Measurements from ENCODE around the gene NTRK3. TPM values are rescaled to one million over a fixed set of nuclear protein-coding genes. Genes with fewer than 3 reads are reported as not detected.
"Not testable (repeated sequence)": the region's sequence is repeated elsewhere in the genome, so short reads cannot be mapped to it uniquely, and the experiment has no call there.

The NTRK3 gene
- total and polyA plus RNA-seq, 3 donors from 2014 or later = 10.7 to 40.6 (median 24.6) TPM

DNA sequence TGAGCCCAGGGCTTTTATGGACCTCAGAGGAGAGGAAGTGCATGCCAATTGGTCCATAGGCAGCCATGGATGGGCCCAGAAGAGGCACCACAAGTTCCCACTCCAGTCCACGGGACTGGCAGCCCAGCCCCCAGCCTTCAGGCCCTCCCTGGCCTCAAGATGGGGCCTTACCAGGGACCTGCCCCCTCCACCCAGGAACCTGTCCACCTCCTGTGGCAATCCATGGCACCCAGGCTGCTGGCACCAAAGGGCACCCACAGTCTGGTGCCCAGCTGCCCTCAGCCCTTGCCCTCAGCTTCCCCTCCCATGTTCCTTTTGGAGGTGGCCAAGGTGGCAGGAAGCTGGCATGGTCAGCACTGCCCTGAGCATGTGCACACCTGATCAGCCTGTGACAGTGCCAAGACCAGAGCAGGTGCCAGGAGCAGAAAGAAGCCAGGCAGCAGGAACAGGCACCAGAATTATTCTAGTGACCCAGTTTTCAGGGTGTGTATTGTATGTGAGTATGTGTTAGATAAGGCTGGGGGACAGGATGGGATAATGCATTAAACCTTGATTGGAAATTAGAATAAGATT lies 415.0 kb downstream of the NTRK3 start:
- H3K9me3 ChIP-seq = no peaks in the 10 kb centered on the region
- no peaks in the 10 kb centered on the region for H3K36me3 ChIP-seq (ENCODE audit: low read depth, missing control alignments)
- no peaks in the 10 kb centered on the region for H3K27me3 ChIP-seq
- TF ChIP-seq, protein P1, sequence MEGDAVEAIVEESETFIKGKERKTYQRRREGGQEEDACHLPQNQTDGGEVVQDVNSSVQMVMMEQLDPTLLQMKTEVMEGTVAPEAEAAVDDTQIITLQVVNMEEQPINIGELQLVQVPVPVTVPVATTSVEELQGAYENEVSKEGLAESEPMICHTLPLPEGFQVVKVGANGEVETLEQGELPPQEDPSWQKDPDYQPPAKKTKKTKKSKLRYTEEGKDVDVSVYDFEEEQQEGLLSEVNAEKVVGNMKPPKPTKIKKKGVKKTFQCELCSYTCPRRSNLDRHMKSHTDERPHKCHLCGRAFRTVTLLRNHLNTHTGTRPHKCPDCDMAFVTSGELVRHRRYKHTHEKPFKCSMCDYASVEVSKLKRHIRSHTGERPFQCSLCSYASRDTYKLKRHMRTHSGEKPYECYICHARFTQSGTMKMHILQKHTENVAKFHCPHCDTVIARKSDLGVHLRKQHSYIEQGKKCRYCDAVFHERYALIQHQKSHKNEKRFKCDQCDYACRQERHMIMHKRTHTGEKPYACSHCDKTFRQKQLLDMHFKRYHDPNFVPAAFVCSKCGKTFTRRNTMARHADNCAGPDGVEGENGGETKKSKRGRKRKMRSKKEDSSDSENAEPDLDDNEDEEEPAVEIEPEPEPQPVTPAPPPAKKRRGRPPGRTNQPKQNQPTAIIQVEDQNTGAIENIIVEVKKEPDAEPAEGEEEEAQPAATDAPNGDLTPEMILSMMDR (IDR thresholded peaks at IDR 0.05) = no peak
- no peak for TF ChIP-seq POLR2A (IDR thresholded peaks at IDR 0.05)
- no peaks in the 10 kb centered on the region for H3K4me1 ChIP-seq
- intact Hi-C loops (cut with DNase I; ENCODE audit: low total_unique reads) = no loop called here
- whole genome bisulfite sequencing, 2 donors = 70 to 100% methylated on average over 1 of the region's 1 CpG
- H3K4me3 ChIP-seq = no peak overlapping the region
- no peak overlapping the region for H3K27ac ChIP-seq
- no peak for DNase-seq

DNA sequence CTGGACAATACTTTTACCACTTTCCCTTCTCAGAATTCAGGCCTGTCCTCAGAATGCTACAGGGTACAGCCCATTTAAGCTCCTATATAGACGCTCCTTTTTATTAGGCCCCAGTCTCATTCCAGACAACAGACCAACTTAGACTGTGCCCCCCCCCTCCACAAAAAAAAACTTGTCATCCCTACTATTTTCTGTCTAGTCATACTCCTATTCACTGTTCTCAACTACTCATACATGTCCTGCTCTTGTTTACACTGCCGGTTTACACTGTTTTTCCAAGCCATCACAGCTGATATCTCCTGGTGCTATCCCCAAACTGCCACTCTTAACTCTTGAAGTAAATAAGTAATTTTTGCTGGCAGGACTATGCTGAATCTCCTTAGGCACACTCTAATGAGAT lies 420.7 kb downstream of the NTRK3 start:
- DNase-seq; H3K27ac ChIP-seq; H3K36me3 ChIP-seq (ENCODE audit: low read depth, missing control alignments); H3K27me3 ChIP-seq; H3K4me3 ChIP-seq; intact Hi-C loops (cut with DNase I; ENCODE audit: low total_unique reads); H3K9me3 ChIP-seq; H3K4me1 ChIP-seq: not testable (repeated sequence)
- 90 to 98% methylated on average over 2 of the region's 2 CpGs for WGBS, 2 donors

DNA sequence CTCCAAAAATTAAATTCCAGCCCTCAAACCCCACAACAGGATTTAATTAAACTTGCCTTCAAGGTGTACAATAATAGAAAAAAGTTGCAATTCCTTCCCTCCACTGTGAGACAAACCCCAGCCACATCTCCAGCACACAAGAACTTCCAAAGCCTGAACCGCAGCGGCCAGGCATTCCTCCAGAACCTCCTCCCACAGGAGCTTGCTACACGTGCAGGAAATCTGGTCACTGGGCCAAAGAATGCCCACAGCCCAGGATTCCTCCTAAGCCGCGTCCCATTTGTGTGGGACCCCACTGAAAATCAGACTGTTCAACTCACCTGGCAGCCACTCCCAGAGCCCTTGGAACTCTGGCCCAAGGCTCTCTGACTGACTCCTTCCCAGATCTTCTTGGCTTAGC lies 423.2 kb downstream of the NTRK3 start:
- WGBS, 2 donors = 63 to 64% methylated on average over 3 to 5 of the region's 5 CpGs
- H3K4me3 ChIP-seq; H3K9me3 ChIP-seq; H3K36me3 ChIP-seq (ENCODE audit: low read depth, missing control alignments); H3K27me3 ChIP-seq; H3K27ac ChIP-seq; intact Hi-C loops (cut with DNase I; ENCODE audit: low total_unique reads); H3K4me1 ChIP-seq; DNase-seq: not testable (repeated sequence)

DNA sequence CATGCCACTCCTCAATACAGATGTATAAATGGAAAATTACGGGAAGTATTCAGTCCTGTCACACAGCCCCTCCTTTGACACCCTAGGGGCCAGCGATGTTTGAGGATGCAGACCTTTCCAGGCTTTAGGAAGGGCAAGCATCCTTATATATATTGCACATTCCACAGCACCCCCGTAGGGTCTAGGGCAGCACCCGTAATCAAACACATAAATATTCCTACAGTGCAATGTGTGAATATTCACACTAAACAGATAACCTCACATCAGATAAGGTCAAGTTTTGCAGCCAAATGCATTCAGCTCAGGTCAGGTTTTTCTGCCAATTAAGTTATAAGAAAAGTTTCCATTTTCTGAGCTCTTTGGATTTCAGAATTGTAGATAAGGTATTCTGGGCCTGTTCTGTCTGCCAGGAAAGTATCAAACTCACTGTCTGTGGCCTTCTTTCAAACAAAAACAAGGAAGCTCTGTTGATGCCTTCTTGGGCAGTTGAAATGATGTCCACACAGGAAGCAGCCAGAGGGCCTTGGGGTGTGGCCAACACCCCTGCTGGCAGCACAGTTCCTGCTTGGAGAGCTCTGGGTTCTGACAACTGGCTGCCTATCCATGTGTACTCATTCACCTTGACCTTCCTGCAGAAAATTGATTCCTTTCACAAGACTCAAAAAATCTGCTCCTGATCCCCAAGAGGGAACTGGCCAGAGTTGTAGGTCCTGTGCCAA lies 427.0 kb downstream of the NTRK3 start:
- Histone ChIP-seq H3K27ac (no peak overlapping the region), H3K27me3 (no peaks in the 10 kb centered on the region), H3K4me1 (peaks cover 8% of the 10 kb centered on the region), H3K9me3 (no peaks in the 10 kb centered on the region), H3K4me3 (no peak overlapping the region), H3K36me3 (ENCODE audit: low read depth, missing control alignments) (no peaks in the 10 kb centered on the region)
- intact Hi-C loops (cut with DNase I; ENCODE audit: low total_unique reads) = no loop called here
- 54 to 57% methylated on average over 4 of the region's 4 CpGs for WGBS, 2 donors
- TF ChIP-seq, protein P1 (IDR thresholded peaks at IDR 0.05) = no peak
- TF ChIP-seq POLR2A (IDR thresholded peaks at IDR 0.05) = no peak
- peak; percentile 89 for DNase-seq

DNA sequence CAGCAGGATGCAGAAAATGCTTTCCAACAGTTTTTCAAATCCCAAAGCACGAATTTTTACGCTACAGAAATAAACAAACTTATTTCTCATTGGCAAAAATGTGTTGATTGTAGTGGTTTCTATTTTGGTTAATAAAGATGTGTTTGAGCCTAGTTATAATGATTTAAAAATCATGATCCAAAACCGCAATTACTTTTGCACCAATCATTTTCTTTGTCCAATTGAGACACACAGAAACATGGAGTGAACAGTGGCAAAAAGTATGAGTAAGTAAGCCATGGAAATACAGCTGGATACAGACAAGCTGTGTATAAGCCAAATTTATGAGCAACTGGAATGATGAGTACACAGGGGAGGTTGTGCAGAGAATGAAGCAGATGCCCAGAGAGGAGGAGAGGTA lies 427.9 kb downstream of the NTRK3 start:
- intact Hi-C loops (cut with DNase I; ENCODE audit: low total_unique reads) = no loop called here
- Histone ChIP-seq H3K36me3 (ENCODE audit: low read depth, missing control alignments) (no peaks in the 10 kb centered on the region), H3K27me3 (no peaks in the 10 kb centered on the region), H3K27ac (no peak overlapping the region), H3K9me3 (no peaks in the 10 kb centered on the region), H3K4me1 (peaks cover 8% of the 10 kb centered on the region), H3K4me3 (no peak overlapping the region)
- WGBS, 2 donors = 80 to 84% methylated on average over 3 of the region's 3 CpGs
- DNase-seq = no peak
- TF ChIP-seq POLR2A (IDR thresholded peaks at IDR 0.05) = no peak
- TF ChIP-seq, protein P1 (IDR thresholded peaks at IDR 0.05) = no peak

DNA sequence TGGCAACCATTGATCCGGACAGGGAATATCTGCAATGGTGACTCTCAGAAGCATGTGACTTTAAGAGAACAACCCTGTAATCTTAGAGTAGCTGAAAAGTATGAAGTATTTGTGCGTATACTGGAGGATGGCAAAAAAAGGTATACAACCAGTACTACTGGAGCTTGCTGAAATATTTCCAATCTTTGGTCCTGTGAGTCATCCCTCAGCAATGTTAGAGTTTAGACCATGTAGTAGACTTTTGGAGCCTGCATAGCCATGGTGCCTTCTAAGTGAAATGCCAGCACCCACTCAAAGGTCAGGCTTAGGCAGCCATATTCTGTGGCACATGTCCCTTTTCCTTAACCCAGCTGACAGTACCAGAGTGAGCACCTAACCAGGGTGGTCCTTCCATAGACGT lies 429.4 kb downstream of the NTRK3 start:
- H3K9me3 ChIP-seq = no peaks in the 10 kb centered on the region
- no peaks in the 10 kb centered on the region for H3K36me3 ChIP-seq (ENCODE audit: low read depth, missing control alignments)
- H3K4me1 ChIP-seq = peaks cover 8% of the 10 kb centered on the region
- DNase-seq = no peak
- TF ChIP-seq POLR2A (IDR thresholded peaks at IDR 0.05) = no peak
- TF ChIP-seq, protein P1 (IDR thresholded peaks at IDR 0.05) = no peak
- H3K27me3 ChIP-seq = no peaks in the 10 kb centered on the region
- no peak overlapping the region for H3K27ac ChIP-seq
- intact Hi-C loops (cut with DNase I; ENCODE audit: low total_unique reads) = no loop called here
- 90 to 92% methylated on average over 3 of the region's 3 CpGs for WGBS, 2 donors
- no peak overlapping the region for H3K4me3 ChIP-seq

Data from testis (tissue), 3 donors.